ENCODE results near the gene HRG. TPM values are rescaled to one million over a fixed set of nuclear protein-coding genes. Genes with fewer than 3 reads are reported as not detected.

HRG gene
- total RNA-seq, 2 experiments from 2014 or later = not detected

- CTCF ChIA-PET (ENCODE audit: unreplicated experiment) = no interaction called here
- Histone ChIP-seq H3K9me2 (ENCODE audit: insufficient read depth, low read length) (no peaks in the 10 kb centered on the region), H3K4me3 (ENCODE audit: low read depth, low read length, poor library complexity, severe bottlenecking) (peak overlapping the region; percentile 36), H3K27ac (ENCODE audit: low read depth, low read length, poor library complexity, severe bottlenecking) (peak overlapping the region; percentile 87), H3K4me1 (ENCODE audit: insufficient read depth, low read length, poor library complexity, severe bottlenecking) (peaks cover 42% of the 10 kb centered on the region), H3K9me3 (ENCODE audit: low read length) (no peaks in the 10 kb centered on the region; the same call in 1 of the 2 replicates), H3K4me2 (ENCODE audit: low read length) (peak overlapping the region; percentile 86), H3K36me3 (ENCODE audit: insufficient read depth, low read length) (no peaks in the 10 kb centered on the region), H3K79me2 (ENCODE audit: insufficient read depth, low read depth, low read length) (no peaks in the 10 kb centered on the region), H2AFZ (ENCODE audit: low read length) (peak overlapping the region; percentile 94; the same call in 1 of the 2 replicates), H4K20me1 (ENCODE audit: insufficient read depth, low read length) (no peaks in the 10 kb centered on the region)
- TF ChIP-seq EZH2phosphoT487 (IDR thresholded peaks at IDR 0.05; ENCODE audit: borderline replicate concordance, low read depth, low read length) (no peak), CTCF (conservative IDR thresholded peaks at IDR 0.05; ENCODE audit: low read length) (peak; percentile 36)
- intact Hi-C loops (cut with micrococcal nuclease; ENCODE audit: unreplicated experiment) = no loop called here
- POLR2A ChIA-PET = interaction anchor here (0.6 to 1.7 kb wide), 4 partner anchors 15 to 345 kb away, joined by 3 to 6 read pairs (median 4); no protein-coding TSS in a partner anchor
- BruUV-seq (replicated peaks) = no TSS peak
- DNase-seq (ENCODE audit: low spot score) = peak; percentile 14
These were observed 11.8 kb upstream of the HRG start for GRCh38 chr3:186653984-186654383.

DNA sequence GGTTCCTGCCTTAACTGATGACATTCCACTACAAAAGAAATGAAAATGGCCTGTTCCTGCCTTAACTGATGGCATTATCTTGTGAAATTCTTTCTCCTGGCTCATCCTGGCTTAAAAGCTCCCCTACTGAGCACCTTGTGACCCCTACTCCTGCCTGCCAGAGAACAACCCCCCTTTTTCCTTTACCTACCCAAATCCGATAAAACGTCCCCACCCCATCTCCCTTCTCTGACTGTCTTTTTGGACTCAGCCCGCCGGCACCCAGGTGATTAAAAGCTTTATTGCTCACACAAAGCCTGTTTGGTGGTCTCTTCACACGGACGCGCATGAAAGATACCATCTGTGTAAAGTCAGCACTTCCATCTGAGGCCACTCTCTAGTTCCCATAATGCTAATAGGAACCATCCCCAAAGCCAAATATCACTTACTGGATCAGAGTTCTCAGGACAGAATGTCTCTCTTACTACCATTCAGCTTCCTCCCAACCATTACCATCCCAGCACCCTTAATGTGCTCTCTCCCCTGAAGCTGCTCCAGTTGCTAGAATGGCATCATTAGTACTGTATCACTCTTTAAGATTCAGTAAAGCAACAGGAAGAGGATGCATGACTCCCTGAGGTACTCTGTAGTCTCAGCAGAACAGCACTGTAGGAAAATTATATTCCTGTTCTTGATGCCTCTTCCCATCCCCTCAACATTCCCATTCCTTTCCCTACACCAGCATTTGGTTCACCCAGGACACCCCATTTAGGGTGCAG lies 2.3 kb upstream of the HRG start:
- BruUV-seq (replicated peaks) = no TSS peak
- POLR2A ChIA-PET = no interaction called here
- no peak for DNase-seq (ENCODE audit: low spot score)
- H3K9me3 ChIP-seq (ENCODE audit: low read length) = no peaks in the 10 kb centered on the region
- no peak overlapping the region for H3K27ac ChIP-seq (ENCODE audit: low read depth, low read length, poor library complexity, severe bottlenecking)
- CTCF ChIA-PET (ENCODE audit: unreplicated experiment) = no interaction called here
- TF ChIP-seq CTCF (conservative IDR thresholded peaks at IDR 0.05; ENCODE audit: low read length) = no peak
- TF ChIP-seq EZH2phosphoT487 (IDR thresholded peaks at IDR 0.05; ENCODE audit: borderline replicate concordance, low read depth, low read length) = no peak
- H4K20me1 ChIP-seq (ENCODE audit: insufficient read depth, low read length) = no peaks in the 10 kb centered on the region
- no peaks in the 10 kb centered on the region for H3K9me2 ChIP-seq (ENCODE audit: insufficient read depth, low read length)
- no peak overlapping the region for H3K4me3 ChIP-seq (ENCODE audit: low read depth, low read length, poor library complexity, severe bottlenecking)
- H3K79me2 ChIP-seq (ENCODE audit: insufficient read depth, low read depth, low read length) = no peaks in the 10 kb centered on the region
- H3K4me2 ChIP-seq (ENCODE audit: low read length) = no peak overlapping the region
- intact Hi-C loops (cut with micrococcal nuclease; ENCODE audit: unreplicated experiment) = no loop called here
- no peaks in the 10 kb centered on the region for H3K36me3 ChIP-seq (ENCODE audit: insufficient read depth, low read length)
- H2AFZ ChIP-seq (ENCODE audit: low read length) = no peak overlapping the region
- H3K4me1 ChIP-seq (ENCODE audit: insufficient read depth, low read length, poor library complexity, severe bottlenecking) = no peaks in the 10 kb centered on the region

DNA sequence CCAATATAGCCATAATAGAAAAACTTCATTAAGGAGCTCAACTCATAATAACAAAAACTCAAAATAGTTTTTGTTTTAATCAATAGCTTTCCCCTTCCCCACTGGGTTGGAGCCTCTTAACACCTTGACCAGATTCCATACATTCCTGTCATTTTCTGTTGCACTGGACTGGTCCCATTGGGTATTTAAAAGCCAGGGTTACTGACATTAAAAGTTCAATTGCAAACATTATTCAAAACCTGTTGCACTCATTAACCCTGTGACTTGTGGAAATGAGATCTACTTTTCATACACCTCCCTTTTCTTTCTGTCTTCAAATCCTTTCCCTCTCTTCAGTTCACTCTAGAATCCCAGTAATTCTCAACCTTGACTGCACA lies 1.7 kb upstream of the HRG start:
- DNase-seq (ENCODE audit: low spot score) = no peak
- Histone ChIP-seq H3K4me3 (ENCODE audit: low read depth, low read length, poor library complexity, severe bottlenecking) (no peak overlapping the region), H3K9me3 (ENCODE audit: low read length) (no peaks in the 10 kb centered on the region), H3K4me1 (ENCODE audit: insufficient read depth, low read length, poor library complexity, severe bottlenecking) (peaks cover under 1% of the 10 kb centered on the region), H3K4me2 (ENCODE audit: low read length) (no peak overlapping the region), H3K79me2 (ENCODE audit: insufficient read depth, low read depth, low read length) (no peaks in the 10 kb centered on the region), H3K36me3 (ENCODE audit: insufficient read depth, low read length) (no peaks in the 10 kb centered on the region), H3K27ac (ENCODE audit: low read depth, low read length, poor library complexity, severe bottlenecking) (no peak overlapping the region), H3K9me2 (ENCODE audit: insufficient read depth, low read length) (no peaks in the 10 kb centered on the region), H2AFZ (ENCODE audit: low read length) (no peak overlapping the region), H4K20me1 (ENCODE audit: insufficient read depth, low read length) (no peaks in the 10 kb centered on the region)
- CTCF ChIA-PET (ENCODE audit: unreplicated experiment) = no interaction called here
- intact Hi-C loops (cut with micrococcal nuclease; ENCODE audit: unreplicated experiment) = no loop called here
- POLR2A ChIA-PET = no interaction called here
- no TSS peak for BruUV-seq (replicated peaks)
- TF ChIP-seq EZH2phosphoT487 (IDR thresholded peaks at IDR 0.05; ENCODE audit: borderline replicate concordance, low read depth, low read length) (no peak), CTCF (conservative IDR thresholded peaks at IDR 0.05; ENCODE audit: low read length) (no peak)

Measured in OCI-LY7 (cell line).